B cell (primary cell): ENCODE results near the gene SERTAD2. TPM values are rescaled to one million over a fixed set of nuclear protein-coding genes. Genes with fewer than 3 reads are reported as not detected.

Experiments
- ATAC-seq: fragments of 200-7000 bp; cut with Tn5 transposase; one replicate; pipeline ENCODE4 v1.10.0; 2021; ENCODE audit warnings: low read depth, mild to moderate bottlenecking, moderate number of reproducible peaks, moderate library complexity
- CTCF ChIA-PET: fragments of 350-600 bp; sonication (Branson Sonifier 250); formaldehyde crosslinking; loops from one replicate; lab custom pipeline; 2021; ENCODE audit warnings: antibody characterized with exemption, inconsistent platforms; lab: Charles Lee
- POLR2A ChIA-PET: fragments of 350-600 bp; sonication (Branson Sonifier 250); formaldehyde crosslinking; loops from one replicate; lab custom pipeline; 2021; ENCODE audit warnings: antibody characterized with exemption; lab: Charles Lee
- DNase-seq: peaks from one replicate; pipeline ENCODE4 v3.0.0; 2013
- H2AFZ ChIP-seq: 2 replicates; pipeline ENCODE4 v1.6.1; 2012; ENCODE audit warnings: mild to moderate bottlenecking, low read depth, low read length; ENCODE audit not compliant: insufficient read depth, poor library complexity, severe bottlenecking
- H3K27ac ChIP-seq, 2 donors: 1 replicate in 1 of 2; 2 replicates in 1 of 2; pipeline ENCODE4 v1.5.1; 2012 to 2013; ENCODE audit warnings: low read length in 2 of 2, mild to moderate bottlenecking in 2 of 2, moderate library complexity in 1 of 2
- H3K27me3 ChIP-seq, 4 experiments: fragments of 200-600 bp in 1 of 4; sonication (generic) in 1 of 4; replicated peaks in 1 of 4; 1 replicate in 2 of 4; 2 replicates in 2 of 4; pipeline versions ENCODE4 v1.6.1 to v1.7.0; 2013 to 2016; ENCODE audit warnings: low read length in 3 of 4, mild to moderate bottlenecking in 2 of 4, mixed read lengths in 1 of 4, moderate library complexity in 1 of 4; ENCODE audit not compliant: insufficient read depth in 4 of 4, control insufficient read depth in 3 of 4; ENCODE audit errors: control extremely low read depth in 1 of 4
- H3K36me3 ChIP-seq, 2 experiments: replicated peaks in 1 of 2; 1 replicate in 1 of 2; 2 replicates in 1 of 2; pipeline versions ENCODE4 v1.6.1 to v1.7.1; 2013; ENCODE audit warnings: low read length in 1 of 2; ENCODE audit not compliant: insufficient read depth in 2 of 2, control insufficient read depth in 1 of 2; ENCODE audit errors: control extremely low read depth in 1 of 2, extremely low read depth in 1 of 2
- H3K4me1 ChIP-seq, 2 donors: fragments of 200-600 bp in 1 of 2; sonication (generic) in 1 of 2; 1 replicate in 1 of 2; 2 replicates in 1 of 2; pipeline versions ENCODE4 v1.5.1 to v1.6.1; 2013 to 2017; ENCODE audit warnings: low read length in 2 of 2; ENCODE audit not compliant: control insufficient read depth in 2 of 2, insufficient read depth in 2 of 2
- H3K4me2 ChIP-seq: replicated peaks from 2 replicates; pipeline ENCODE3; 2012; ENCODE audit warnings: mild to moderate bottlenecking, low read depth, low read length; ENCODE audit not compliant: poor library complexity, severe bottlenecking
- H3K4me3 ChIP-seq, 5 experiments: fragments of 200-600 bp in 1 of 5; sonication (generic) in 1 of 5; 1 replicate in 3 of 5; 2 replicates in 2 of 5; pipeline versions ENCODE4 v1.5.1 to v1.7.0; 2011 to 2016; ENCODE audit warnings: low read length in 4 of 5, mild to moderate bottlenecking in 4 of 5, low read depth in 2 of 5, control low read depth in 1 of 5, moderate library complexity in 1 of 5; ENCODE audit not compliant: insufficient read depth in 1 of 5; ENCODE audit errors: control extremely low read depth in 1 of 5, extremely low read depth in 1 of 5
- H3K79me2 ChIP-seq: fragments of 200-600 bp; sonication (generic); one replicate; pipeline ENCODE4 v1.6.0; 2016; ENCODE audit warnings: low read length; ENCODE audit not compliant: control insufficient read depth, insufficient read depth
- H3K9ac ChIP-seq: fragments of 200-600 bp; sonication (generic); 2 replicates; pipeline ENCODE4 v1.6.1; 2017; ENCODE audit warnings: mild to moderate bottlenecking, low read length, moderate library complexity
- H3K9me3 ChIP-seq, 3 donors: one replicate each; pipeline versions ENCODE4 v1.6.1 to v1.7.1; 2013; ENCODE audit warnings: low read length in 2 of 3; ENCODE audit not compliant: control insufficient read depth in 2 of 3, insufficient read depth in 1 of 3; ENCODE audit errors: control extremely low read depth in 1 of 3
- H4K20me1 ChIP-seq: 2 replicates; pipeline ENCODE4 v1.6.0; 2012; ENCODE audit warnings: mild to moderate bottlenecking, low read length; ENCODE audit not compliant: insufficient read depth, control insufficient read depth, poor library complexity, severe bottlenecking
- H3K27ac Mint-ChIP-seq: one replicate; pipeline ENCODE4 v1.8.0; 2021; ENCODE audit warnings: mixed read lengths
- H3K27me3 Mint-ChIP-seq: one replicate; pipeline ENCODE4 v1.8.0; 2021; ENCODE audit warnings: mixed read lengths
- H3K4me1 Mint-ChIP-seq: one replicate; pipeline ENCODE4 v1.8.0; 2021; ENCODE audit warnings: mixed read lengths
- H3K4me3 Mint-ChIP-seq: one replicate; pipeline ENCODE4 v1.8.0; 2021; ENCODE audit warnings: mixed read lengths
- H3K9me3 Mint-ChIP-seq: one replicate; pipeline ENCODE4 v1.8.0; 2022; ENCODE audit warnings: mixed read lengths; ENCODE audit not compliant: insufficient read depth
- EZH2 ChIP-seq: IDR thresholded peaks from 2 replicates; pipeline ENCODE4 v1.6.1; 2012; ENCODE audit warnings: borderline replicate concordance, low read depth, mild to moderate bottlenecking, moderate library complexity, low read length; ENCODE audit not compliant: insufficient read depth, poor library complexity, severe bottlenecking
- whole genome bisulfite sequencing: methylation state at CpG from one replicate; pipeline ENCODE4 v1.1.5; 2013; ENCODE audit warnings: missing lambda C conversion rate; ENCODE audit not compliant: insufficient coverage; 5-methylcytosine and 5-hydroxymethylcytosine counted together
- intact Hi-C: fragments of 100-400 bp; cut with micrococcal nuclease; formaldehyde crosslinking; loops from one replicate; pipeline ENCODE4 v1.10.0; 2022
- polyA plus RNA-seq: library from polyadenylated mRNA; depleted of rRNA; stranded (reverse); fragments of >200 nt; gene quantifications from 2 replicates; pipeline ENCODE4 v1.2.3, GENCODE V29; 2012
- total RNA-seq, 2 donors: library from RNA; stranded (reverse); fragments of 120-200 nt in 1 of 2; gene quantifications; 1 replicate in 1 of 2; 2 replicates in 1 of 2; pipeline versions ENCODE4 v1.2.3 to v1.2.4, GENCODE V29; 2013 to 2022
- TF ChIP-seq, protein P1 (sequence below): fragments of 200-600 bp; IDR thresholded peaks from one replicate; pipeline ENCODE4 v1.8.0; 2022; ENCODE audit warnings: antibody characterized with exemption, mild to moderate bottlenecking

The SERTAD2 gene
- total and polyA plus RNA-seq, 2 donors (not counting 1 experiment from before 2014, with no cell fraction given), result 49.5 to 66.8 TPM

DNA sequence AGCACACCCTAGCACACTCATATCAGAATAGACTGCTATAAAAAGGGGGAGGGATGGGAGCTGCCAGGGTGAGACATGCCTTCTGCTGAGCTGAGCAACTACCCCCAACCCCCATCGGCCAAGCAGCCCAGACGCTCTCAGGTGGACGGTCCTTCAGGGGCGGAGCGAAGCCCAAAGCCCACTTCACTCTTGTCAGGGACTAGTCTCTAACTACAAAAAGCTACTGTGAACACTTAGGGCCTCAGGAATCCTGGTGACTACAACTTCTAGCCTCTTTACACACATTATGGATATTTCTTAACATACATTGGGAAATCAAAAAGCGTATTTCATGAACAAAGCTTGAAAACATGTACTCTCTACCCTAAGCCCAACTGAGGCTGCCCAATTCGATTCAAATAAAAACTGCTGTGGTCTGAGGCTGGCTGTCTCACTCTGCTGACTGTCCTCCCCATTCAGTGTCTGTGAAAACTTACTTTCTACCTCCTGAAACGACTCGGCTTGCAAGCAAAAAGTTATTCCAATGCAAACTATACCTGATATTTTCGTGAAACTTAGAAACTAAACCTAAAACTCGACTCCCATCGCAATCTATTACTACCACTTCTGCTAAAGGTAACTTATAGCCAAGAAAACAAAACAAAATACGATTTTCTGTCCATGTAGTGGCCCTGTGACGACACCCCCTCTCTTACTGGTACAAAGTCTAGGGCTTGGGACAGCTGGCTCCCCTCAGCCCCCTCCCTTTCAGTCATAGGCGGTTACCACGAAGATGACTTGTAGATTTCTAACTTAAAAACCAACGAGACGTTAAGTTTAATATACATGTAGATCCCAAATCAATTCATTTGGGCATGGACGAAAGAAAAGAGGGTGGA, 1.2 kb downstream of the SERTAD2 start:
- POLR2A ChIA-PET, result interaction anchor here (0.5 to 6.7 kb wide), 20 partner anchors 9 to 485 kb away, joined by 3 to 138 read pairs (median 6); no protein-coding TSS in a partner anchor
- peak overlapping the region; percentile 73 for H3K4me2 ChIP-seq
- H2AFZ ChIP-seq, result peak overlapping the region; percentile 76
- H3K27ac ChIP-seq, result peak overlapping the region; percentile 46 to 92
- H3K36me3 ChIP-seq, result no peaks in the 10 kb centered on the region
- H3K4me3 ChIP-seq, result peak overlapping the region; percentile 84 to 96 (median 89)
- peaks cover 62 to 70% of the 10 kb centered on the region in 2 donors for H3K4me1 ChIP-seq
- Mint-ChIP-seq H3K27ac (peak overlapping the region; percentile 86), H3K4me1 (peaks cover 76% of the 10 kb centered on the region), H3K9me3 (no peaks in the 10 kb centered on the region), H3K27me3 (no peaks in the 10 kb centered on the region), H3K4me3 (peak overlapping the region; percentile 88)
- intact Hi-C loops, result loop anchor here (1.0 to 10.0 kb wide), 4 partner anchors 8 to 402 kb away; partner anchors contain the start of gene CEP68
- H3K79me2 ChIP-seq, result peaks cover 66% of the 10 kb centered on the region
- ATAC-seq, result no peak
- peaks cover 7% of the 10 kb centered on the region for H4K20me1 ChIP-seq
- TF ChIP-seq EZH2, result no peak
- TF ChIP-seq, protein P1, sequence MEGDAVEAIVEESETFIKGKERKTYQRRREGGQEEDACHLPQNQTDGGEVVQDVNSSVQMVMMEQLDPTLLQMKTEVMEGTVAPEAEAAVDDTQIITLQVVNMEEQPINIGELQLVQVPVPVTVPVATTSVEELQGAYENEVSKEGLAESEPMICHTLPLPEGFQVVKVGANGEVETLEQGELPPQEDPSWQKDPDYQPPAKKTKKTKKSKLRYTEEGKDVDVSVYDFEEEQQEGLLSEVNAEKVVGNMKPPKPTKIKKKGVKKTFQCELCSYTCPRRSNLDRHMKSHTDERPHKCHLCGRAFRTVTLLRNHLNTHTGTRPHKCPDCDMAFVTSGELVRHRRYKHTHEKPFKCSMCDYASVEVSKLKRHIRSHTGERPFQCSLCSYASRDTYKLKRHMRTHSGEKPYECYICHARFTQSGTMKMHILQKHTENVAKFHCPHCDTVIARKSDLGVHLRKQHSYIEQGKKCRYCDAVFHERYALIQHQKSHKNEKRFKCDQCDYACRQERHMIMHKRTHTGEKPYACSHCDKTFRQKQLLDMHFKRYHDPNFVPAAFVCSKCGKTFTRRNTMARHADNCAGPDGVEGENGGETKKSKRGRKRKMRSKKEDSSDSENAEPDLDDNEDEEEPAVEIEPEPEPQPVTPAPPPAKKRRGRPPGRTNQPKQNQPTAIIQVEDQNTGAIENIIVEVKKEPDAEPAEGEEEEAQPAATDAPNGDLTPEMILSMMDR, result no peak
- WGBS, result under 1% methylated on average over 9 of the region's 19 CpGs
- H3K9me3 ChIP-seq, result no peaks in the 10 kb centered on the region
- CTCF ChIA-PET, result interaction anchor here (0.6 to 8.9 kb wide), 25 partner anchors 8 to 327 kb away, joined by 3 to 138 read pairs (median 5); no protein-coding TSS in a partner anchor
- peak; percentile 23 for DNase-seq
- no peaks in the 10 kb centered on the region for H3K27me3 ChIP-seq
- peak overlapping the region; percentile 93 for H3K9ac ChIP-seq
